ENCODE measurements around the gene PEF1. TPM values are rescaled to one million over a fixed set of nuclear protein-coding genes. Genes with fewer than 3 reads are reported as not detected.

PEF1 gene
- 10 to 100 TPM; 29.5 to 53.1 (median 42.7) TPM for total RNA-seq

GRCh38 chr1:31644560-31645273 is at the start of gene PEF1:
Gene PEF1 (minus strand): TSS chr1:31644876. CDS start chr1:31644864, 12 bp downstream.
- ATAC-seq, result peak; percentile 87 to 90
- intact Hi-C loops (cut with DNase I; ENCODE audit: low total_unique reads) (loop anchor here (1.0 to 10.0 kb wide), 3 partner anchors 71 to 310 kb away; no protein-coding TSS in a partner anchor), in situ Hi-C loops (cut with MboI; ENCODE audit: low sequenced_read_pairs in 4 of 4) (no loop called here)
- no peaks in the 10 kb centered on the region for H3K36me3 ChIP-seq
- H3K9me3 ChIP-seq, result no peaks in the 10 kb centered on the region
- peaks cover 48 to 54% of the 10 kb centered on the region in 2 donors for H3K4me1 ChIP-seq
- TF ChIP-seq POLR2A (IDR thresholded peaks at IDR 0.05), result peak; percentile 77 to 80
- TF ChIP-seq, protein P1, sequence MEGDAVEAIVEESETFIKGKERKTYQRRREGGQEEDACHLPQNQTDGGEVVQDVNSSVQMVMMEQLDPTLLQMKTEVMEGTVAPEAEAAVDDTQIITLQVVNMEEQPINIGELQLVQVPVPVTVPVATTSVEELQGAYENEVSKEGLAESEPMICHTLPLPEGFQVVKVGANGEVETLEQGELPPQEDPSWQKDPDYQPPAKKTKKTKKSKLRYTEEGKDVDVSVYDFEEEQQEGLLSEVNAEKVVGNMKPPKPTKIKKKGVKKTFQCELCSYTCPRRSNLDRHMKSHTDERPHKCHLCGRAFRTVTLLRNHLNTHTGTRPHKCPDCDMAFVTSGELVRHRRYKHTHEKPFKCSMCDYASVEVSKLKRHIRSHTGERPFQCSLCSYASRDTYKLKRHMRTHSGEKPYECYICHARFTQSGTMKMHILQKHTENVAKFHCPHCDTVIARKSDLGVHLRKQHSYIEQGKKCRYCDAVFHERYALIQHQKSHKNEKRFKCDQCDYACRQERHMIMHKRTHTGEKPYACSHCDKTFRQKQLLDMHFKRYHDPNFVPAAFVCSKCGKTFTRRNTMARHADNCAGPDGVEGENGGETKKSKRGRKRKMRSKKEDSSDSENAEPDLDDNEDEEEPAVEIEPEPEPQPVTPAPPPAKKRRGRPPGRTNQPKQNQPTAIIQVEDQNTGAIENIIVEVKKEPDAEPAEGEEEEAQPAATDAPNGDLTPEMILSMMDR (IDR thresholded peaks at IDR 0.05 in 4 of 5, conservative IDR thresholded peaks at IDR 0.05 in 1 of 5), result peak in 2 of 5 experiments; percentile 26 to 35
- H3K4me3 ChIP-seq, result peak within 1 kb of the TSS; percentile 72 to 96 (median 79)
- DNase-seq, result peak; percentile 98 to 99
- H3K27ac ChIP-seq, result peak within 1 kb of the TSS; percentile 87 to 99 (median 96)
- H3K27me3 ChIP-seq, result no peaks in the 10 kb centered on the region

DNA sequence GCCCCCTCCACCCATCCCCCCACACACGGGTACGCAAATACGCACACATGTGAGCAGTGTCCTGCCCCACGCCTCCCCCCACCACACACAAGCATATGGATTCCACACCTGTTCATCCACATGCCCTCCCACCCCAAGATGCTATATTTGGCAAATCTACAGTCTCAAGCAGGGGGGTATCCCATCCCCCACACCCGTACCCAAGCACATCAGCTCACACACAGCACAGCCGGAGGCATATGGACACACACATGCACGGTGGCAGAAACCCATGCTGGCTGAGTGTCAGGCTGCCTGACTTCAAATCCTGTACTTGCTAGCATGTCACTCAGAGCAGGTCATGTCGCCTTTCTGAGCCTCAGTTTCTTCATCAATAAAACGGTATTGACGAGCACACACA is 48.6 kb upstream of the PEF1 start:
- Histone ChIP-seq H3K27me3 (no peaks in the 10 kb centered on the region), H3K4me1 (no peaks in the 10 kb centered on the region), H3K4me3 (no peak overlapping the region), H3K9me3 (no peaks in the 10 kb centered on the region), H3K36me3 (no peaks in the 10 kb centered on the region), H3K27ac (no peak overlapping the region)
- TF ChIP-seq POLR2A (IDR thresholded peaks at IDR 0.05), result no peak
- TF ChIP-seq, protein P1 (IDR thresholded peaks at IDR 0.05 in 4 of 5, conservative IDR thresholded peaks at IDR 0.05 in 1 of 5), result no peak
- intact Hi-C loops (cut with DNase I; ENCODE audit: low total_unique reads), result no loop called here
- in situ Hi-C loops (cut with MboI; ENCODE audit: low sequenced_read_pairs in 4 of 4), result no loop called here
- no peak for DNase-seq
- ATAC-seq, result no peak

DNA sequence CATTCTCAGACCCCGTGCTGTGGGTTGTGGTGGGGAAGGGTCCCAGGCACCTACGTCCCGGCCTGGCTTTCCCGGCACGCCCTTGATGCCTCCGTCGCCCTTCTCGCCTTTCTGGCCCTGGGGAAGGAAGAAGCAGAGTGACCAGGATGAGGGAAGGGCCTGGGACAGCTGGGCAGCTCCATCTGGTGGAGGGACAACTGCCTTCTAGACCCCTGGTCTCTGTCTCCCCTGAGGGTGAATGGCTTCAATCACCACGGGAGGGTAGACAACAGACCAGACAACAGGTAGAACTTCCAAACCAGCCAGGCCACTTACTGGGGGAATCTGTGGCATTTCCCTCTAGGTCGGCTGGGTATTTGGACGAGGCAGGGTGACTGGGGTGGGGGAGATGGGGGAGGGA is 47.3 kb upstream of the PEF1 start:
- intact Hi-C loops (cut with DNase I; ENCODE audit: low total_unique reads), result no loop called here
- in situ Hi-C loops (cut with MboI; ENCODE audit: low sequenced_read_pairs in 4 of 4), result no loop called here
- TF ChIP-seq, protein P1 (IDR thresholded peaks at IDR 0.05 in 4 of 5, conservative IDR thresholded peaks at IDR 0.05 in 1 of 5), result no peak
- TF ChIP-seq POLR2A (IDR thresholded peaks at IDR 0.05), result no peak
- ATAC-seq (no peak), DNase-seq (no peak)
- no peaks in the 10 kb centered on the region for H3K36me3 ChIP-seq
- H3K27me3 ChIP-seq, result no peaks in the 10 kb centered on the region
- no peak overlapping the region for H3K4me3 ChIP-seq
- H3K9me3 ChIP-seq, result no peaks in the 10 kb centered on the region
- no peaks in the 10 kb centered on the region for H3K4me1 ChIP-seq
- no peak overlapping the region for H3K27ac ChIP-seq

DNA sequence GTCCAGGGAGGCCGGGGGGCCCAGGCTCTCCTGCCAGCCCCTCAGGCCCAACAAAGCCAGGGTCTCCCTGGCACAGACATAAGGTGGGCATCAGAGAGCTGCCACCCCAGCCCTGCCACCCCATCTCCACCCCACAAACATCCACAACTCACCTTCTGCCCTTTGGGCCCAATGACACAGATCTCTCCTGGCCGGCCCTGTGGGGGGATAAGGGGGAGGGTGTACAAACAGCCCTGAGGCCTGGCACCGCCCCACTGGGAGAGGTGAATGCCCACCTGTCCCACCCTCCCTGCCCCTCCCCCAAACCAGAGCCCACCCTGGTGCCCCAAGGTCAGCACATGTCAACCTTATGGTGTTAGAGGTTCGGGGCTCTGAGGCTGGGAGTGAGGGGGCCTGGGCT is 46.8 kb upstream of the PEF1 start:
- in situ Hi-C loops (cut with MboI; ENCODE audit: low sequenced_read_pairs in 4 of 4) (no loop called here), intact Hi-C loops (cut with DNase I; ENCODE audit: low total_unique reads) (no loop called here)
- H3K27me3 ChIP-seq, result no peaks in the 10 kb centered on the region
- H3K4me3 ChIP-seq, result no peak overlapping the region
- DNase-seq (no peak), ATAC-seq (no peak)
- no peak for TF ChIP-seq POLR2A (IDR thresholded peaks at IDR 0.05)
- TF ChIP-seq, protein P1 (IDR thresholded peaks at IDR 0.05 in 4 of 5, conservative IDR thresholded peaks at IDR 0.05 in 1 of 5), result no peak
- no peak overlapping the region for H3K27ac ChIP-seq
- H3K4me1 ChIP-seq, result no peaks in the 10 kb centered on the region
- no peaks in the 10 kb centered on the region for H3K36me3 ChIP-seq
- H3K9me3 ChIP-seq, result no peaks in the 10 kb centered on the region
